ENCODE measurements around the gene SYMPK.

SYMPK gene

GRCh38 chr19:45828945-45829344 is 34.0 kb downstream of the SYMPK start:
- Histone ChIP-seq H3K27me3 (no peaks in the 10 kb centered on the region), H3K36me3 (peaks cover 92% of the 10 kb centered on the region), H3K9me3 (no peaks in the 10 kb centered on the region), H3K4me1 (peaks cover 7% of the 10 kb centered on the region), H3K4me3 (ENCODE audit: low read depth, low read length) (no peak overlapping the region)
- TF ChIP-seq CTCF (IDR thresholded peaks at IDR 0.05; ENCODE audit: low read depth, low read length) = no peak
- no peak for DNase-seq

GRCh38 chr19:45828523-45828922 is 34.4 kb downstream of the SYMPK start:
- no peak overlapping the region for H3K4me3 ChIP-seq (ENCODE audit: low read depth, low read length)
- DNase-seq = no peak
- peaks cover 90% of the 10 kb centered on the region for H3K36me3 ChIP-seq
- H3K27me3 ChIP-seq = no peaks in the 10 kb centered on the region
- H3K9me3 ChIP-seq = no peaks in the 10 kb centered on the region
- no peak for TF ChIP-seq CTCF (IDR thresholded peaks at IDR 0.05; ENCODE audit: low read depth, low read length)
- H3K4me1 ChIP-seq = peaks cover 7% of the 10 kb centered on the region

- TF ChIP-seq CTCF (IDR thresholded peaks at IDR 0.05; ENCODE audit: low read depth, low read length) = no peak
- H3K9me3 ChIP-seq = no peaks in the 10 kb centered on the region
- H3K27me3 ChIP-seq = no peaks in the 10 kb centered on the region
- peaks cover 7% of the 10 kb centered on the region for H3K4me1 ChIP-seq
- peaks cover 92% of the 10 kb centered on the region for H3K36me3 ChIP-seq
- DNase-seq = no peak
- H3K4me3 ChIP-seq (ENCODE audit: low read depth, low read length) = no peak overlapping the region
These were observed 35.4 kb downstream of the SYMPK start for GRCh38 chr19:45827459-45828093.

- peaks cover 7% of the 10 kb centered on the region for H3K4me1 ChIP-seq
- H3K4me3 ChIP-seq (ENCODE audit: low read depth, low read length) = no peak overlapping the region
- H3K27me3 ChIP-seq = no peaks in the 10 kb centered on the region
- peaks cover 85% of the 10 kb centered on the region for H3K36me3 ChIP-seq
- TF ChIP-seq CTCF (IDR thresholded peaks at IDR 0.05; ENCODE audit: low read depth, low read length) = no peak
- DNase-seq = peak; percentile 17
- H3K9me3 ChIP-seq = no peaks in the 10 kb centered on the region
These were observed 36.0 kb downstream of the SYMPK start for GRCh38 chr19:45826934-45827333.

GRCh38 chr19:45825917-45826893 is 36.7 kb downstream of the SYMPK start:
- TF ChIP-seq CTCF (IDR thresholded peaks at IDR 0.05; ENCODE audit: low read depth, low read length) = no peak
- Histone ChIP-seq H3K36me3 (peaks cover 83% of the 10 kb centered on the region), H3K4me3 (ENCODE audit: low read depth, low read length) (no peak overlapping the region), H3K27me3 (no peaks in the 10 kb centered on the region), H3K9me3 (no peaks in the 10 kb centered on the region), H3K4me1 (peaks cover 7% of the 10 kb centered on the region)
- DNase-seq = no peak

- Histone ChIP-seq H3K9me3 (no peaks in the 10 kb centered on the region), H3K27me3 (no peaks in the 10 kb centered on the region), H3K36me3 (peaks cover 78% of the 10 kb centered on the region), H3K4me1 (peaks cover 7% of the 10 kb centered on the region), H3K4me3 (ENCODE audit: low read depth, low read length) (no peak overlapping the region)
- DNase-seq = no peak
- TF ChIP-seq CTCF (IDR thresholded peaks at IDR 0.05; ENCODE audit: low read depth, low read length) = no peak
These were observed 37.7 kb downstream of the SYMPK start for GRCh38 chr19:45825263-45825605.

Measured in BE2C (cell line).